Measurements from ENCODE around the gene AATK. TPM values are rescaled to one million over a fixed set of nuclear protein-coding genes. Genes with fewer than 3 reads are reported as not detected.

Gene AATK
- polyA plus RNA-seq, 1 donor (not counting 4 experiments of a cell fraction or from before 2014, with no cell fraction given) = 0.16 TPM

DNA sequence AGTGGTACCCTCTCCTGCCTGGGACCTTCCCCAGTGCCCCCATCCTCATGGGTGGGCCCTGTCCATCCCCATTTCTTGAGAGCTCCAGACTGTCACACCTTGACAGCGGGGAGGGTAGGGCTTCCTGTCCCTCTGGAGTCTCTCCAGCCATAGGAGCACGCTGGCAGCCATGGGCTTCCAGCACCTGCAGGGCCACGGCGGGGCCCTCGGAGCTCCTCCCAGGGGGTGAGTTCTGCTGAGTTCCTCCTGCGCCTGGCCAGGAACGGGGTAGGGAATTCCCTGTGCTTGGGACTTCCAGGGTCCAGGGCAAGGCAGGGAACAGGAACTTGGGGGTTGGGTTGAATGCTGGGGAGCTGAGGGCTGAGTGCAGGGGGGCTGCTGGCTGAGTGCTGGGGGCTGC, 23.0 kb upstream of the AATK start:
- H3K9me3 ChIP-seq (ENCODE audit: control insufficient read depth, low read depth, low read length) = no peaks in the 10 kb centered on the region
- H3K4me2 ChIP-seq (ENCODE audit: control insufficient read depth, extremely low read depth, insufficient read depth, low read depth, low read length) = no peak overlapping the region
- H3K4me3 ChIP-seq (ENCODE audit: control insufficient read depth in 2 of 3, extremely low read depth in 1 of 3, insufficient read depth in 2 of 3, low read depth in 1 of 3, low read length in 3 of 3) = no peak overlapping the region
- H3K9ac ChIP-seq (ENCODE audit: control insufficient read depth, extremely low read depth, insufficient read depth, low read length) = no peak overlapping the region
- no peaks in the 10 kb centered on the region for H3K4me1 ChIP-seq (ENCODE audit: control insufficient read depth, extremely low read depth, insufficient read depth, low read length)
- dilution Hi-C loops (cut with MboI; ENCODE audit: extremely low pct_ligation_motif_present, low sequenced_read_pairs) = no loop called here
- H3K27ac ChIP-seq (ENCODE audit: control insufficient read depth, insufficient read depth, low read length) = no peak overlapping the region
- H4K20me1 ChIP-seq (ENCODE audit: control insufficient read depth, extremely low read depth, insufficient read depth, low read length) = no peaks in the 10 kb centered on the region
- H2AFZ ChIP-seq (ENCODE audit: control insufficient read depth, low read length) = no peak overlapping the region
- TF ChIP-seq EZH2 (IDR thresholded peaks at IDR 0.05; ENCODE audit: low read length) = no peak
- TF ChIP-seq, protein P1, sequence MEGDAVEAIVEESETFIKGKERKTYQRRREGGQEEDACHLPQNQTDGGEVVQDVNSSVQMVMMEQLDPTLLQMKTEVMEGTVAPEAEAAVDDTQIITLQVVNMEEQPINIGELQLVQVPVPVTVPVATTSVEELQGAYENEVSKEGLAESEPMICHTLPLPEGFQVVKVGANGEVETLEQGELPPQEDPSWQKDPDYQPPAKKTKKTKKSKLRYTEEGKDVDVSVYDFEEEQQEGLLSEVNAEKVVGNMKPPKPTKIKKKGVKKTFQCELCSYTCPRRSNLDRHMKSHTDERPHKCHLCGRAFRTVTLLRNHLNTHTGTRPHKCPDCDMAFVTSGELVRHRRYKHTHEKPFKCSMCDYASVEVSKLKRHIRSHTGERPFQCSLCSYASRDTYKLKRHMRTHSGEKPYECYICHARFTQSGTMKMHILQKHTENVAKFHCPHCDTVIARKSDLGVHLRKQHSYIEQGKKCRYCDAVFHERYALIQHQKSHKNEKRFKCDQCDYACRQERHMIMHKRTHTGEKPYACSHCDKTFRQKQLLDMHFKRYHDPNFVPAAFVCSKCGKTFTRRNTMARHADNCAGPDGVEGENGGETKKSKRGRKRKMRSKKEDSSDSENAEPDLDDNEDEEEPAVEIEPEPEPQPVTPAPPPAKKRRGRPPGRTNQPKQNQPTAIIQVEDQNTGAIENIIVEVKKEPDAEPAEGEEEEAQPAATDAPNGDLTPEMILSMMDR (optimal IDR thresholded peaks at IDR 0.05 in 1 of 3, IDR thresholded peaks at IDR 0.05 in 1 of 3, conservative IDR thresholded peaks at IDR 0.05 in 1 of 3; ENCODE audit: extremely low read depth in 1 of 3, insufficient read depth in 2 of 3, low read length in 3 of 3) = no peak
- H3K27me3 ChIP-seq (ENCODE audit: control insufficient read depth, extremely low read depth, insufficient read depth, low read length) = no peaks in the 10 kb centered on the region
- no peak for FAIRE-seq
- DNase-seq (ENCODE audit: low read depth, low spot score) = no peak
- H3K36me3 ChIP-seq (ENCODE audit: control insufficient read depth in 2 of 2, extremely low read depth in 1 of 2, insufficient read depth in 2 of 2, low read length in 2 of 2) = peaks cover 0 to 3% of the 10 kb centered on the region in 2 experiments
- H3K79me2 ChIP-seq (ENCODE audit: control insufficient read depth, insufficient read depth, low read length) = no peaks in the 10 kb centered on the region
- no peaks in the 10 kb centered on the region for H3K9me1 ChIP-seq (ENCODE audit: control insufficient read depth, extremely low read depth, insufficient read depth, low read length)

DNA sequence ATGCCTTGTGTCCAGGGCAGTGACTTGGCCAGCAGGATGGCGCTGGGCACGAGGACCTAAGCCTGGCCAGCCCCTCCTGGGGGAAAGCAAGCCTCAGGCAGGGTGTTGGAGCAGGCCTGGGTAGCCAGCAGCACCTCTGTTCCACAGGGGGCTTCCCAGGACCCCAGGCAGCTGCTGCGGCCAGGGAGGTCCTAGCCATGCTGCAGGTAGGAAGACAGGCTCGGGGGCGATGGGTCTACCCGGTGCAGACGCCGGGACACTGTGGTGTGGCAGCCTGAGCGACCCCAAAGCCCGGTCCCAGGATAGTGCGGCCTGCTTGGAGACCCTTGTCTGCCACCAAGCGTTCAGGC, 22.4 kb upstream of the AATK start:
- no peaks in the 10 kb centered on the region for H4K20me1 ChIP-seq (ENCODE audit: control insufficient read depth, extremely low read depth, insufficient read depth, low read length)
- dilution Hi-C loops (cut with MboI; ENCODE audit: extremely low pct_ligation_motif_present, low sequenced_read_pairs) = no loop called here
- no peak for FAIRE-seq
- no peak overlapping the region for H3K27ac ChIP-seq (ENCODE audit: control insufficient read depth, insufficient read depth, low read length)
- TF ChIP-seq, protein P1 (optimal IDR thresholded peaks at IDR 0.05 in 1 of 3, IDR thresholded peaks at IDR 0.05 in 1 of 3, conservative IDR thresholded peaks at IDR 0.05 in 1 of 3; ENCODE audit: extremely low read depth in 1 of 3, insufficient read depth in 2 of 3, low read length in 3 of 3) = no peak
- TF ChIP-seq EZH2 (IDR thresholded peaks at IDR 0.05; ENCODE audit: low read length) = no peak
- no peak for DNase-seq (ENCODE audit: low read depth, low spot score)
- no peak overlapping the region for H3K9ac ChIP-seq (ENCODE audit: control insufficient read depth, extremely low read depth, insufficient read depth, low read length)
- no peaks in the 10 kb centered on the region for H3K79me2 ChIP-seq (ENCODE audit: control insufficient read depth, insufficient read depth, low read length)
- H3K9me3 ChIP-seq (ENCODE audit: control insufficient read depth, low read depth, low read length) = no peaks in the 10 kb centered on the region
- H3K4me3 ChIP-seq (ENCODE audit: control insufficient read depth in 2 of 3, extremely low read depth in 1 of 3, insufficient read depth in 2 of 3, low read depth in 1 of 3, low read length in 3 of 3) = no peak overlapping the region
- no peak overlapping the region for H3K4me2 ChIP-seq (ENCODE audit: control insufficient read depth, extremely low read depth, insufficient read depth, low read depth, low read length)
- H3K27me3 ChIP-seq (ENCODE audit: control insufficient read depth, extremely low read depth, insufficient read depth, low read length) = no peaks in the 10 kb centered on the region
- H3K36me3 ChIP-seq (ENCODE audit: control insufficient read depth in 2 of 2, extremely low read depth in 1 of 2, insufficient read depth in 2 of 2, low read length in 2 of 2) = peaks cover 0 to 3% of the 10 kb centered on the region in 2 experiments
- H2AFZ ChIP-seq (ENCODE audit: control insufficient read depth, low read length) = no peak overlapping the region
- no peaks in the 10 kb centered on the region for H3K4me1 ChIP-seq (ENCODE audit: control insufficient read depth, extremely low read depth, insufficient read depth, low read length)
- no peaks in the 10 kb centered on the region for H3K9me1 ChIP-seq (ENCODE audit: control insufficient read depth, extremely low read depth, insufficient read depth, low read length)

Measured in keratinocyte (primary cell).